ENCODE measurements around the gene PARD3B. TPM values are rescaled to one million over a fixed set of nuclear protein-coding genes. Genes with fewer than 3 reads are reported as not detected.

PARD3B gene
- total and polyA plus RNA-seq, 2 of the 13 experiments (the other 11 are each of a cell fraction or from before 2014, with no cell fraction given) = 0.71 to 2.3 TPM

DNA sequence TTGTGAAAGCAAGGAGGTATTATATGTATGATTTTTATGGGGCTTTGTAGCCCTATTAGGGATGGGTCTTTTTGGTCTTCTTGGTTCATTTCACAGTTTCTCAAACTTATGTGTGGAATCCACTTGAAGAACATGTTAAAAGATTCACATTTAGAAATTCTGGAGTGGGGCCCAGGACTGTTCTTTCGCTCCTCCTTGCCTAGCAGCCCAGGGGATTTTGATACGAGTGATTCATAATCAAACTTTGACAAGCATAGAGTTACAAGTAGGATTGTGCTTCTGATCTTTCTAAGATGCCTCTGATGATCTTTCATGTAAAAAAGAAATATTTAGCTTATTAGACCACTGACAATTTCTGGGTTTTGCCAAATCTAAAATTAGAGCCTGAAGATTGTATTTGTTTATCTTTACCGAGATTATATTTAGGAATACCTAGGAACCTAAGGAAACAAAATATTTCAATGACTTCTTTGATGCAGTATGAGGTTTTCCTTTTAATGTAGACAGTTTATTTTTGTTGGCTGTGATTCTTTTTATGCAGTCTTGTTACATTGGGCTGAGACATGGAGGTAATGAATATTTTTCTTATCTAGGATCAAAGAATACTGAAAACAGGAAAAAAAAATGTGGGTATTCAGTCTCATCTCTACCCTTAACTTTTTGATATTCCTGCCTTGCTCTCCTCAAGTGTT, 324.0 kb downstream of the PARD3B start:
- H3K36me3 ChIP-seq (replicated peaks in 1 of 2; ENCODE audit: control insufficient read depth in 1 of 2, insufficient read depth in 2 of 2, low read length in 2 of 2) = no peaks in the 10 kb centered on the region
- H3K4me2 ChIP-seq (ENCODE audit: low read depth, low read length) = no peak overlapping the region
- in situ Hi-C loops (cut with HindIII; ENCODE audit: extremely low pct_ligation_motif_present, low pct_unique_long_range_greater_than_20kb) = no loop called here
- no peaks in the 10 kb centered on the region for H3K27me3 ChIP-seq (ENCODE audit: control insufficient read depth in 1 of 2, insufficient read depth in 2 of 2, low read length in 2 of 2)
- H3K9me3 ChIP-seq (ENCODE audit: low read length) = peaks cover 15% of the 10 kb centered on the region
- TF ChIP-seq ZNF180 (CRISPR knock-in tag; IDR thresholded peaks at IDR 0.05; ENCODE audit: borderline replicate concordance, low read depth) (no peak), HIC2 (CRISPR knock-in tag; IDR thresholded peaks at IDR 0.05; ENCODE audit: low read depth) (no peak), ZC3H4 (CRISPR knock-in tag; IDR thresholded peaks at IDR 0.05; ENCODE audit: borderline replicate concordance) (no peak), SRSF1 (optimal IDR thresholded peaks at IDR 0.05; ENCODE audit: low read depth, low read length) (no peak), BCL3 (CRISPR knock-in tag; IDR thresholded peaks at IDR 0.05) (no peak), HMG20A (CRISPR knock-in tag; IDR thresholded peaks at IDR 0.05; ENCODE audit: borderline replicate concordance) (no peak), ZNF232 (CRISPR knock-in tag; IDR thresholded peaks at IDR 0.05; ENCODE audit: borderline replicate concordance) (no peak), ZNF552 (CRISPR knock-in tag; IDR thresholded peaks at IDR 0.05; ENCODE audit: borderline replicate concordance) (no peak), MTERF4 (CRISPR knock-in tag; IDR thresholded peaks at IDR 0.05) (no peak), CBX5 (CRISPR knock-in tag; IDR thresholded peaks at IDR 0.05; ENCODE audit: borderline replicate concordance) (no peak), ZMYM2 (CRISPR knock-in tag; IDR thresholded peaks at IDR 0.05) (no peak), ZNF567 (CRISPR knock-in tag; IDR thresholded peaks at IDR 0.05; ENCODE audit: borderline replicate concordance) (no peak), GATAD2A (CRISPR knock-in tag; IDR thresholded peaks at IDR 0.05) (no peak)
- H3K4me1 ChIP-seq (ENCODE audit: insufficient read depth, low read length) = no peaks in the 10 kb centered on the region
- FAIRE-seq = no peak
- H3K79me2 ChIP-seq (ENCODE audit: insufficient read depth, low read length) = no peaks in the 10 kb centered on the region
- no peaks in the 10 kb centered on the region for H4K20me1 ChIP-seq (ENCODE audit: insufficient read depth, low read length)
- no peak overlapping the region for H3K9ac ChIP-seq (ENCODE audit: insufficient read depth, low read depth, low read length)
- no TSS peak for BruUV-seq (replicated peaks)
- intact Hi-C loops (cut with micrococcal nuclease; ENCODE audit: unreplicated experiment) = no loop called here
- no peak overlapping the region for H3K27ac ChIP-seq (ENCODE audit: extremely low read length, insufficient read depth, low read length)
- no peak for ATAC-seq
- CTCF ChIA-PET (ENCODE audit: low intra/inter-chr PET ratio, low total read pairs) = no interaction called here
- POLR2A ChIA-PET = no interaction called here
- no peak overlapping the region for H2AFZ ChIP-seq (ENCODE audit: low read length)
- 37% methylated on average over 3 of the region's 3 CpGs for WGBS (ENCODE audit: low lambda C conversion rate)
- H3K4me3 ChIP-seq (replicated peaks in 1 of 3; ENCODE audit: insufficient read depth in 1 of 3, low read depth in 2 of 3, low read length in 3 of 3) = no peak overlapping the region
- no peak for DNase-seq (ENCODE audit: low spot score)

Measured in HepG2 (cell line).